ENCODE measurements around the gene CPLANE1.

The CPLANE1 gene

GRCh38 chr5:37056762-37057161 lies 192.4 kb downstream of the CPLANE1 start:
- no peak for FAIRE-seq

All from endometrium (tissue), 2 donors.